Activated CD8-positive, alpha-beta T cell treated with anti-CD3 and anti-CD28 coated beads, Interleukin-2, amount 10 ng/mL, durations not matched to agents 7 days and 5 days (primary cell): Measurements from ENCODE around the gene DTX1. TPM values are rescaled to one million over a fixed set of nuclear protein-coding genes. Genes with fewer than 3 reads are reported as not detected.

Experiments
- ATAC-seq: fragments of 150-1000 bp; cut with Tn5 transposase; one replicate; pipeline ENCODE4 v1.10.0; 2021; ENCODE audit warnings: moderate library complexity
- CTCF ChIA-PET: fragments of 350-600 bp; sonication (Branson Sonifier 250); formaldehyde crosslinking; loops from one replicate; lab custom pipeline; 2021; ENCODE audit warnings: antibody characterized with exemption; lab: Charles Lee
- POLR2A ChIA-PET: fragments of 350-600 bp; sonication (Branson Sonifier 250); formaldehyde crosslinking; loops from one replicate; lab custom pipeline; 2021; ENCODE audit warnings: antibody characterized with exemption; lab: Charles Lee
- DNase-seq: peaks from one replicate; pipeline ENCODE4 v3.0.0-alpha.2; 2020
- H3K27ac Mint-ChIP-seq: one replicate; pipeline ENCODE4 v1.8.0; 2021; ENCODE audit warnings: mild to moderate bottlenecking, mixed read lengths
- H3K27me3 Mint-ChIP-seq: one replicate; pipeline ENCODE4 v1.8.0; 2021; ENCODE audit warnings: low read depth, mixed read lengths
- H3K36me3 Mint-ChIP-seq: one replicate; pipeline ENCODE4 v1.8.0; 2021; ENCODE audit warnings: low read depth, mixed read lengths
- H3K4me1 Mint-ChIP-seq: one replicate; pipeline ENCODE4 v1.8.0; 2021; ENCODE audit warnings: low read depth, mixed read lengths
- H3K4me3 Mint-ChIP-seq: one replicate; pipeline ENCODE4 v1.8.0; 2021; ENCODE audit warnings: mild to moderate bottlenecking, mixed read lengths
- H3K9me3 Mint-ChIP-seq: one replicate; pipeline ENCODE4 v1.8.0; 2022; ENCODE audit warnings: mixed read lengths; ENCODE audit not compliant: insufficient read depth
- total RNA-seq, 2 experiments: library from RNA; stranded (reverse); gene quantifications; one replicate each; pipeline ENCODE4 v1.2.3, GENCODE V29; 2021

The DTX1 gene
- total RNA-seq, 2 experiments from 2014 or later: not detected

DNA sequence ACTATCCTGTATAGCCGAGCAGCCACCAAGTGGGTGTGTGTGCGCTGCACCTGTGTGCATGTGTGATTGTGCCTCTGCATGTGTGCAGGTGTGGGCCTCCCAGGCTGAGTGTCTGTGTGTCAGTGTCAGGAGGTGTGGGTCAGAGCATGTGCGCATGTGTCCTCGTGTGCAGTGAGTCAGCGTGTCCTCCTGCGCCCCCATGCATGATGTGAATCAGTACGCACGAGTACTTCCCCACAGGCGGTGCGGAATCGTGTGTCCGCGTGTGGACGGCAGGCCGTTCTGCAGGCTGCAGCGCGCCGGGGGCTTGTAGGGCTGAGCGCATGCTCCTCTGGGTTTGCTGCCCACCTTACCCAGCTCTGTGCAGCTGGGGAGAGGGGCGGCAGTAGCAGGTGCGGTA, 34.2 kb downstream of the DTX1 start:
- Mint-ChIP-seq H3K4me3 (no peak overlapping the region), H3K36me3 (no peaks in the 10 kb centered on the region), H3K4me1 (peaks cover 56% of the 10 kb centered on the region), H3K27ac (no peak overlapping the region), H3K27me3 (peaks cover 2% of the 10 kb centered on the region), H3K9me3 (no peaks in the 10 kb centered on the region)
- ATAC-seq (no peak), DNase-seq (no peak)
- CTCF ChIA-PET: interaction anchor here (0.7 kb wide), 1 partner anchor 63 kb away, joined by 3 read pairs; no protein-coding TSS in a partner anchor
- POLR2A ChIA-PET: no interaction called here

- DNase-seq (no peak), ATAC-seq (no peak)
- Mint-ChIP-seq H3K27ac (no peak overlapping the region), H3K4me1 (peaks cover 49% of the 10 kb centered on the region), H3K9me3 (no peaks in the 10 kb centered on the region), H3K36me3 (no peaks in the 10 kb centered on the region), H3K27me3 (peaks cover 2% of the 10 kb centered on the region), H3K4me3 (no peak overlapping the region)
- CTCF ChIA-PET: interaction anchor here (1.8 kb wide), 1 partner anchor 43 kb away, joined by 6 read pairs; no protein-coding TSS in a partner anchor
- POLR2A ChIA-PET: no interaction called here
These were observed 35.0 kb downstream of the DTX1 start for GRCh38 chr12:113091506-113091905.

- CTCF ChIA-PET: interaction anchor here (1.4 to 1.8 kb wide), 2 partner anchors 44 to 100 kb away, joined by 4 to 6 read pairs; no protein-coding TSS in a partner anchor
- ATAC-seq: no peak
- Mint-ChIP-seq H3K27ac (no peak overlapping the region), H3K4me3 (no peak overlapping the region), H3K27me3 (peaks cover 2% of the 10 kb centered on the region), H3K4me1 (peaks cover 37% of the 10 kb centered on the region), H3K9me3 (no peaks in the 10 kb centered on the region), H3K36me3 (no peaks in the 10 kb centered on the region)
- POLR2A ChIA-PET: no interaction called here
- no peak for DNase-seq
These were observed 36.3 kb downstream of the DTX1 start for GRCh38 chr12:113092607-113093408.

DNA sequence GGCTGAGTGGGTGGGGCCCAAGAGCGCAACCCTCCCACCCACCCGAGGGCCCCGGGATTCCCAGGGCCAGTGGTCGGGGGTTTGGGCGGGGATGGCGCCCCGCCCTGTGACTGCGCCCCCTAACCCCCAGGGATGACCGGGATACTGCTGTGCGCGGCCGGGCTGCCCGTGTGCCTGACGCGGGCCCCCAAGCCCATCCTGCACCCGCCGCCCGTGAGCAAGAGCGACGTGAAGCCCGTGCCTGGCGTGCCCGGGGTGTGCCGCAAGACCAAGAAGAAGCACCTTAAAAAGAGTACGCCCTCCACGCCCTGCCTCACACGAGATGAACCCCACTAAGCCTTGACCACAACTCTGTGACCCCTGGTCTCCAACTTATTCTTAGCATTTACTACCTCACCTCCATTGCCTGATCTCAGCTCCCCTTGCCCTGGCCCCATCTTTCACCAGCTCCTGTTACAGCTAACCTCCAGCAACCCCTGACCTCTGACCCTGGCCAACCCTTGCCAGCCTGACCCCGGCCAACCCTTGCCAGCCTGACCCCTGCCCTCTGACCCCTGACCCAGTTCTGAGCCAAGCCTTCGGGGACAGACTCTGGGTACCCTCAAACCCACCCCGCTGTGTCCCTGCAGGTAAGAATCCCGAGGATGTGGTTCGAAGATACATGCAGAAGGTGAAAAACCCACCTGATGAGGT, 37.0 kb downstream of the DTX1 start:
- ChIA-PET POLR2A (no interaction called here), CTCF (interaction anchor here (1.4 kb wide), 1 partner anchor 101 kb away, joined by 4 read pairs; no protein-coding TSS in a partner anchor)
- Mint-ChIP-seq H3K27me3 (peaks cover 2% of the 10 kb centered on the region), H3K36me3 (no peaks in the 10 kb centered on the region), H3K27ac (no peak overlapping the region), H3K4me3 (no peak overlapping the region), H3K4me1 (peaks cover 32% of the 10 kb centered on the region), H3K9me3 (no peaks in the 10 kb centered on the region)
- DNase-seq: no peak
- no peak for ATAC-seq

- H3K36me3 Mint-ChIP-seq: no peaks in the 10 kb centered on the region
- peaks cover 22% of the 10 kb centered on the region for H3K4me1 Mint-ChIP-seq
- ChIA-PET POLR2A (no interaction called here), CTCF (no interaction called here)
- ATAC-seq (no peak), DNase-seq (no peak)
- H3K27ac Mint-ChIP-seq: no peak overlapping the region
- H3K4me3 Mint-ChIP-seq: no peak overlapping the region
- no peaks in the 10 kb centered on the region for H3K9me3 Mint-ChIP-seq
- H3K27me3 Mint-ChIP-seq: peaks cover 2% of the 10 kb centered on the region
These were observed 38.2 kb downstream of the DTX1 start for GRCh38 chr12:113094738-113095137.

- peaks cover 16% of the 10 kb centered on the region for H3K4me1 Mint-ChIP-seq
- peaks cover 2% of the 10 kb centered on the region for H3K27me3 Mint-ChIP-seq
- ATAC-seq (no peak), DNase-seq (no peak)
- no peaks in the 10 kb centered on the region for H3K36me3 Mint-ChIP-seq
- ChIA-PET CTCF (interaction anchor here (0.9 kb wide), 1 partner anchor 47 kb away, joined by 5 read pairs; no protein-coding TSS in a partner anchor), POLR2A (no interaction called here)
- H3K9me3 Mint-ChIP-seq: no peaks in the 10 kb centered on the region
- no peak overlapping the region for H3K27ac Mint-ChIP-seq
- no peak overlapping the region for H3K4me3 Mint-ChIP-seq
These were observed 38.9 kb downstream of the DTX1 start for GRCh38 chr12:113095405-113095804.

GRCh38 chr12:113096675-113097461, 40.3 kb downstream of the DTX1 start:
- Mint-ChIP-seq H3K36me3 (no peaks in the 10 kb centered on the region), H3K4me3 (no peak overlapping the region), H3K4me1 (peaks cover 11% of the 10 kb centered on the region), H3K9me3 (no peaks in the 10 kb centered on the region), H3K27ac (no peak overlapping the region), H3K27me3 (no peaks in the 10 kb centered on the region)
- DNase-seq (no peak), ATAC-seq (no peak)
- POLR2A ChIA-PET: no interaction called here
- CTCF ChIA-PET: interaction anchor here (0.8 to 6.2 kb wide), 5 partner anchors 8 to 196 kb away, joined by 3 to 53 read pairs (median 8); no protein-coding TSS in a partner anchor

- ATAC-seq: no peak
- H3K4me1 Mint-ChIP-seq: peaks cover 7% of the 10 kb centered on the region
- no peak overlapping the region for H3K4me3 Mint-ChIP-seq
- no peaks in the 10 kb centered on the region for H3K36me3 Mint-ChIP-seq
- DNase-seq: no peak
- H3K27ac Mint-ChIP-seq: no peak overlapping the region
- ChIA-PET CTCF (interaction anchor here (0.6 to 6.2 kb wide), 18 partner anchors 9 to 197 kb away, joined by 3 to 53 read pairs (median 6); partner anchors contain the start of genes DTX1 and RASAL1), POLR2A (no interaction called here)
- no peaks in the 10 kb centered on the region for H3K9me3 Mint-ChIP-seq
- peaks cover 4% of the 10 kb centered on the region for H3K27me3 Mint-ChIP-seq
These were observed 41.3 kb downstream of the DTX1 start for GRCh38 chr12:113097716-113098440.

DNA sequence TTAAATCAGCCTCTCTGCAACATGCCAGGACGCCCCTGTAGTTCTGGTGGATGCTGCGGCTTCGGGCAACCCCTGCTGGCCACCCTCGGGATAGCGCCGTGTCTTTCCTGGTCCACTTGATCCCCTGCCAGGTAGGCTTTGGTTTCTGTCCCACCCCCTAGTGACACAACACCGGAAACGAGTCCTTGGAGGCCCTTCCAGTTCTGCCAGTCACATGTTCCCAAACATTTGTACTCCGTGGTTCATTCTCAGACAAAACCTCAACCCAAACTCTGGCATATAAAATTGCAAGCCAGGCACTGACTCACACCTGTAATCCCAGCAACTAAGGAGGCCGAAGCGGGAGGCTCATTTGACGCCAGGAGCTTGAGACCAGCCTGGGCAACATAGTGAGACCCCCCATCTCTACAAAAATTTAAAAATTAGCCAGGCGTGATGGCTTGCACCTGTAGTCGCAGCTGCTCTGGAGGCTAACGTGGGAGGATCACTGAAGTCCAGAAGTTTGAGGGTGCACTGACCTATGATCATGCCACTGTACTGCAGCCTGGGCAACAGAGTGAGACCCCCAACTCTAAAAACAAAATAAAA, 42.0 kb downstream of the DTX1 start:
- peaks cover 4% of the 10 kb centered on the region for H3K27me3 Mint-ChIP-seq
- CTCF ChIA-PET: interaction anchor here (0.6 to 6.2 kb wide), 22 partner anchors 8 to 198 kb away, joined by 3 to 53 read pairs (median 6); partner anchors contain the start of genes DTX1 and RASAL1
- POLR2A ChIA-PET: no interaction called here
- H3K4me1 Mint-ChIP-seq: peaks cover 7% of the 10 kb centered on the region
- H3K36me3 Mint-ChIP-seq: no peaks in the 10 kb centered on the region
- no peaks in the 10 kb centered on the region for H3K9me3 Mint-ChIP-seq
- ATAC-seq (peak; percentile 70), DNase-seq (peak; percentile 77)
- no peak overlapping the region for H3K4me3 Mint-ChIP-seq
- no peak overlapping the region for H3K27ac Mint-ChIP-seq

DNA sequence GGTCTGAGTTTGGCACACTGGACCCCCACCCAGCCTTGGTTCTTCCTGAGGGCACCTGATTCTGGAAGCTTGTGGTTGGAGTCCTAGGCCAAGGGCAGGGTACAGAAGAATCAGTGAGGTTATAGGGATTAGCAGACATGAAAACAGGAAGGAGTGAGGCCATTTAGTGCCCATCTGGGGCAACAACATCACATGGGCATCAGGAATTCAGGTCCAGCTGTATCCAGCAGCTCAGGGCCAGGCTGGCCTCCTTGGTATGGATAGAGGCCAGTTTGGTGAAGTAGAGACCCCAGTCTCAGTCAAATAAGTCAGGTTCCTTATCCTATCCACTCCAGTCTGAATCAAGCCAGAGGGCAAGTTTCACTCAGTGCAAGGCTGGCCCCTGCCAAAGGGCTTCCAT, 42.8 kb downstream of the DTX1 start:
- Mint-ChIP-seq H3K27me3 (peaks cover 7% of the 10 kb centered on the region), H3K36me3 (no peaks in the 10 kb centered on the region), H3K9me3 (no peaks in the 10 kb centered on the region), H3K27ac (no peak overlapping the region), H3K4me3 (no peak overlapping the region), H3K4me1 (peaks cover 15% of the 10 kb centered on the region)
- CTCF ChIA-PET: interaction anchor here (1.0 to 6.2 kb wide), 12 partner anchors 10 to 199 kb away, joined by 3 to 53 read pairs (median 7); partner anchors contain the start of gene RASAL1
- DNase-seq (no peak), ATAC-seq (no peak)
- POLR2A ChIA-PET: no interaction called here
